Neural cell (in vitro differentiated cells): Measurements from ENCODE around the gene LMO3. TPM values are rescaled to one million over a fixed set of nuclear protein-coding genes. Genes with fewer than 3 reads are reported as not detected.

Source experiments
- H2AFZ ChIP-seq: fragments of 200-600, 300-800 bp; sonication (generic), shearing (Covaris generic); 2 replicates; pipeline ENCODE4 v1.6.0; 2014; ENCODE audit warnings: low read depth, mild to moderate bottlenecking, antibody characterized with exemption, low read length, moderate library complexity
- H3F3A ChIP-seq: fragments of 200-600 bp; shearing (Covaris generic); 2 replicates; pipeline ENCODE4 v1.6.1; 2016; ENCODE audit warnings: mild to moderate bottlenecking, moderate library complexity, mixed read lengths, antibody characterized with exemption, low read length; ENCODE audit not compliant: insufficient read depth, poor library complexity, severe bottlenecking
- H3K27ac ChIP-seq: fragments of 200-600, 300-800 bp; sonication (generic), shearing (Covaris generic); 2 replicates; pipeline ENCODE4 v1.5.1; 2014; ENCODE audit warnings: mild to moderate bottlenecking, low read length, moderate library complexity
- H3K27me3 ChIP-seq: fragments of 300-800, 200-600 bp; sonication (generic), shearing (Covaris generic); 2 replicates; pipeline ENCODE4 v1.6.0; 2014; ENCODE audit warnings: mild to moderate bottlenecking, low read depth, low read length, moderate library complexity; ENCODE audit not compliant: insufficient read depth
- H3K36me3 ChIP-seq: fragments of 300-800, 200-600 bp; sonication (generic), shearing (Covaris generic); 2 replicates; pipeline ENCODE4 v1.5.1; 2014; ENCODE audit warnings: mild to moderate bottlenecking, antibody characterized with exemption, low read length, moderate library complexity; ENCODE audit not compliant: insufficient read depth
- H3K4me2 ChIP-seq: fragments of 300-800, 200-600 bp; sonication (generic), shearing (Covaris generic); 2 replicates; pipeline ENCODE4 v1.6.0; 2014; ENCODE audit warnings: mild to moderate bottlenecking, low read length
- H3K4me3 ChIP-seq: fragments of 300-800, 200-600 bp; sonication (generic), shearing (Covaris generic); 2 replicates; pipeline ENCODE4 v1.5.1; 2014; ENCODE audit warnings: mild to moderate bottlenecking, low read length, moderate library complexity
- H3K79me2 ChIP-seq: fragments of 200-600 bp; shearing (Covaris generic); replicated peaks from 2 replicates; pipeline ENCODE4 v1.6.0; 2014; ENCODE audit warnings: mild to moderate bottlenecking, low read length, moderate library complexity; ENCODE audit not compliant: insufficient read depth
- H3K9ac ChIP-seq: fragments of 300-800, 200-600 bp; sonication (generic), shearing (Covaris generic); 2 replicates; pipeline ENCODE4 v1.6.1; 2016; ENCODE audit warnings: mild to moderate bottlenecking, low read length, mixed read lengths
- H3K9me2 ChIP-seq: fragments of 200-600 bp; shearing (Covaris generic); 2 replicates; pipeline ENCODE4 v1.6.1; 2016; ENCODE audit warnings: mild to moderate bottlenecking, low read length, mixed read lengths; ENCODE audit not compliant: insufficient read depth
- H3K9me3 ChIP-seq: fragments of 200-600, 300-800 bp; sonication (generic), shearing (Covaris generic); 2 replicates; pipeline ENCODE4 v1.6.1; 2016; ENCODE audit warnings: mild to moderate bottlenecking, mixed run types, low read length, moderate library complexity, mixed read lengths
- H4K20me1 ChIP-seq: fragments of 200-600 bp; shearing (Covaris generic); 2 replicates; pipeline ENCODE4 v1.6.1; 2016; ENCODE audit warnings: mild to moderate bottlenecking, mixed run types; ENCODE audit not compliant: insufficient read depth
- CTCF ChIP-seq: fragments of 450-650 bp; IDR thresholded peaks from 2 replicates; pipeline ENCODE4 v1.5.1; 2014; ENCODE audit warnings: antibody characterized with exemption, mild to moderate bottlenecking, moderate library complexity; ENCODE audit not compliant: poor library complexity, severe bottlenecking
- EP300 ChIP-seq: fragments of 450-650 bp; conservative IDR thresholded peaks from 2 replicates; pipeline ENCODE4 v1.6.1; 2014; ENCODE audit warnings: antibody characterized with exemption, mild to moderate bottlenecking, moderate library complexity; ENCODE audit not compliant: poor library complexity, severe bottlenecking
- EZH2 ChIP-seq: fragments of 200-600, 300-800 bp; shearing (Covaris generic), sonication (generic); IDR thresholded peaks from 2 replicates; pipeline ENCODE4 v1.6.1; 2014; ENCODE audit warnings: antibody characterized with exemption, low read length, borderline replicate concordance, mild to moderate bottlenecking; ENCODE audit not compliant: insufficient read depth, poor library complexity, severe bottlenecking
- MXI1 ChIP-seq: fragments of 450-650 bp; conservative IDR thresholded peaks from 2 replicates; pipeline ENCODE4 v1.6.1; 2014; ENCODE audit warnings: antibody characterized with exemption, mild to moderate bottlenecking; ENCODE audit not compliant: poor library complexity, severe bottlenecking
- POLR2AphosphoS5 ChIP-seq: IDR thresholded peaks from 2 replicates; pipeline ENCODE4 v1.6.1; 2012
- RAD21 ChIP-seq: fragments of 450-650 bp; conservative IDR thresholded peaks from 2 replicates; pipeline ENCODE4 v1.6.1; 2014; ENCODE audit warnings: antibody characterized with exemption, mild to moderate bottlenecking, moderate library complexity
- REST ChIP-seq: IDR thresholded peaks from 2 replicates; pipeline ENCODE4 v1.6.1; 2012; ENCODE audit warnings: borderline replicate concordance
- SMC3 ChIP-seq: fragments of 450-650 bp; conservative IDR thresholded peaks from 2 replicates; pipeline ENCODE4 v1.6.1; 2014; ENCODE audit warnings: antibody characterized with exemption, mild to moderate bottlenecking, moderate library complexity; ENCODE audit not compliant: poor library complexity
- TAF1 ChIP-seq: IDR thresholded peaks from 2 replicates; pipeline ENCODE4 v1.6.1; 2012; ENCODE audit warnings: low read depth
- polyA plus RNA-seq: library from polyadenylated mRNA; depleted of rRNA; stranded (reverse); fragments of >200 nt; gene quantifications from 2 replicates; pipeline ENCODE4 v1.2.3, GENCODE V29; 2014

The LMO3 gene
- polyA plus RNA-seq, 1 donor from 2014 or later: 42.8 TPM

DNA sequence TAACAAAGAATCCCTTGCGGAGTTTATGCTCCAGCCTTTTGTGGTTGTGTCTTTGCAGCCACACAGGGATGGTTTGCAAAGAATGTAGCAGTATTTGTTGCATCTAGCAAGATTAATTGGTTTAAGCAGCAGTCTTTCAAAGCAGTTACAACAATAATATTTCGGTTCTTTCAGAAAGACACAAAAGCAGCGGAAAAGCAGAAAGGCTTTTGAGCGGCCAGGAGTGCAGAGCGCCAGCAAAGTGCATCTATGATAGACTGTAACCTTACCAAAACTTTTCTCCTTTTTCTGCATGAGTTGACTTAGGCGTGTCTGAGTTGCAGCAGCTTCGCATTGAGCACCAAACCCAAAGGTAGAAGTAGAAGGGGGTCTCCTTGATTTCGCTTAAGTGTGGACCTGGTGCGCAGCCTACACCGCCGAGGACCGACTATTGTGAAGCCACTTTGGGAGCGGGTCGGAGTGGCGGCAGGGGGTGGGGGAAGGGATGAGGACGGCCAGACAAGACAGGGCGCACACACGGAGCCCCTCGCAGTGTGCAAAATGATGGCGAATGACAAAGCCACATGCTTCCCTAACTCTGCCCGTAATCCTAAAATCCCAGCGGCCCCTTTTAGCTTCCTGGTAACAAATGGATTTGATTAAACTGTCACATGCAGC is 1.2 kb downstream of the LMO3 start:
- no peaks in the 10 kb centered on the region for H3K9me2 ChIP-seq
- no peaks in the 10 kb centered on the region for H4K20me1 ChIP-seq
- TF ChIP-seq MXI1 (no peak), TAF1 (no peak), SMC3 (peak; percentile 18)
- peak overlapping the region; percentile 66 for H3K9ac ChIP-seq
- peak overlapping the region; percentile 74 for H3K27ac ChIP-seq
- H3F3A ChIP-seq: peaks cover 24% of the 10 kb centered on the region
- peak overlapping the region; percentile 80 for H3K4me3 ChIP-seq
- peak overlapping the region; percentile 94 for H3K4me2 ChIP-seq
- H2AFZ ChIP-seq: peak overlapping the region; percentile 12
- H3K36me3 ChIP-seq: no peaks in the 10 kb centered on the region
- no peaks in the 10 kb centered on the region for H3K27me3 ChIP-seq
- H3K9me3 ChIP-seq: no peaks in the 10 kb centered on the region
- peaks cover 32% of the 10 kb centered on the region for H3K79me2 ChIP-seq

GRCh38 chr12:16603916-16604575 is 1.9 kb downstream of the LMO3 start:
- peaks cover 32% of the 10 kb centered on the region for H3K79me2 ChIP-seq
- no peaks in the 10 kb centered on the region for H3K27me3 ChIP-seq
- peak overlapping the region; percentile 66 for H3K9ac ChIP-seq
- H3K9me2 ChIP-seq: no peaks in the 10 kb centered on the region
- H3K9me3 ChIP-seq: no peaks in the 10 kb centered on the region
- no peak for TF ChIP-seq MXI1
- peak; percentile 50 for TF ChIP-seq POLR2AphosphoS5
- H3K4me2 ChIP-seq: peak overlapping the region; percentile 94
- no peak overlapping the region for H2AFZ ChIP-seq
- H3K36me3 ChIP-seq: no peaks in the 10 kb centered on the region
- H3K4me3 ChIP-seq: peak overlapping the region; percentile 80
- peaks cover 24% of the 10 kb centered on the region for H3F3A ChIP-seq
- no peaks in the 10 kb centered on the region for H4K20me1 ChIP-seq
- H3K27ac ChIP-seq: peak overlapping the region; percentile 74

DNA sequence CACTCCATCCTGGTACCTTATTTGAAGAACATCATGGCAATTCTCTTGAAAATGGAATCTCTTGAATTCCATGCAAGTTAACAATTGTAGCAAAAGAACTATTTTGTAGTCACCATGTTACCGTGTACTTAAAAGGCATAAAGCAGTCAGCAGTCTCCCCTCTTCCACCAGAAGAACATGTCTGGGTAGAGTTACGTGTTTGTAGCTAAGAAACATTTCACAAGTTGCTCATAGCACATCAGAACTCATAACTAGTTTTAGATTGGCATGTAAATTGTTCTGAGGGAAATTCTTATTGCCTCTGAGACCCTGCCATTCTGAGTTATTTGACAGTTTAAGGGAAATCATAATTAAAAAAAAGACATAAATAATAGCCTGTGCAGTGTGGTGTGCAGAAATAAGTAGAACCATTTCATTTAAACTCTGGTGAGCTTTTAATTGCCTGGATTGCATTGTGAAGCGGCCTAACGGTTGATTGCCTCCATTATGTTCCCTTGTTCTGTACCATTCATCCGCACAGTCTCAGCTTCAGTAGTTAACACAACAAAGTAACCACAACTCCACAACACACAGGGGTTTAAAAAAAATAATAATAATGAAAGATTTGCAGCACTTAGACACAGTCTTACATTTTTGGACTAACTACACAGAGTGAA is 2.6 kb downstream of the LMO3 start:
- Histone ChIP-seq H3K79me2 (peaks cover 32% of the 10 kb centered on the region), H3K27ac (peak overlapping the region; percentile 74), H3K9ac (peak overlapping the region; percentile 66), H3F3A (peaks cover 24% of the 10 kb centered on the region), H2AFZ (no peak overlapping the region), H3K4me3 (peak overlapping the region; percentile 80), H3K9me3 (no peaks in the 10 kb centered on the region), H4K20me1 (no peaks in the 10 kb centered on the region), H3K4me2 (peak overlapping the region; percentile 94), H3K9me2 (no peaks in the 10 kb centered on the region), H3K27me3 (no peaks in the 10 kb centered on the region), H3K36me3 (no peaks in the 10 kb centered on the region)
- TF ChIP-seq TAF1 (no peak), EZH2 (no peak), POLR2AphosphoS5 (no peak), EP300 (no peak), MXI1 (no peak), CTCF (no peak), SMC3 (no peak), RAD21 (no peak), REST (no peak)
